ENCODE data around the gene ST3GAL5.

Gene ST3GAL5

DNA sequence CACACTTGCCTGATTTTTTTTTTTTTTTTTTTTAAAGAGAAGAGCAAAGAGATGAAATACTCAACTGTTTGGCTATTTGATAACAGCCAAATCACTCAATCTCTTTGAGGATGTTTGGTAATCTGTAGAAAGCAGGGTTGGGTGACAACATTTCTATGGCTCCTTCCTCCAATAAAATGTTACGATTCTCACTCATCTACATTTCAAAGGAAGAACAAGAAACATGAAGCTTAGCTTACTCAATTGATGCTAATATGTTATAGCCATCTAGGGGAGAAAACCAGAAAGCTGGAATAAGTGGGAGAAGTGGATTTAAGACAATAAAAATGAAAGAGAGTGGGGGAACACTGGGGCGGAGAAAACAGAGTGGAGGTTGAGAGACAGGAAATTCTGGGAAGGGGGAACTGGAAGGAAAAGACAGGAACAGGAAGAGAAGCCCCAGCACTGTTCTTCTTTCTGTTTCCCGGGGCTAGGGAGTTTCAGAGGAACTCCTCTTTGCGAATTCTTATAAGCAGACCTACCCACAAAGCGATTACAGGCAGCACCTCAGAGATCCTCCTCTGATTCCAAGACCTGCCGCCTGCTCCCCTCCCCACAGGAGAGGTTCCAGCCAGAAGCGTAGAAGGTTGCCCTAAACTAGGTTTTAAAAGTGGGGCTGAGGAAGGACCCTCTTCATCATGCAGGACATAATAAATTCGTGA is 13.3 kb downstream of the ST3GAL5 start:
- Histone ChIP-seq H3K27me3 (ENCODE audit: control insufficient read depth, insufficient read depth, low read length) (no peaks in the 10 kb centered on the region), H3K4me1 (ENCODE audit: control insufficient read depth, insufficient read depth, low read length) (peaks cover 4% of the 10 kb centered on the region; the same call in 1 of the 2 replicates), H3K36me3 (ENCODE audit: control insufficient read depth, insufficient read depth, low read length) (no peaks in the 10 kb centered on the region), H3K4me3 (ENCODE audit: low read depth, low read length) (no peak overlapping the region), H3K9ac (ENCODE audit: low read length) (no peak overlapping the region), H3K9me3 (ENCODE audit: control insufficient read depth, insufficient read depth, low read depth, low read length) (no peaks in the 10 kb centered on the region), H3K27ac (ENCODE audit: low read depth, low read length) (no peak overlapping the region)

DNA sequence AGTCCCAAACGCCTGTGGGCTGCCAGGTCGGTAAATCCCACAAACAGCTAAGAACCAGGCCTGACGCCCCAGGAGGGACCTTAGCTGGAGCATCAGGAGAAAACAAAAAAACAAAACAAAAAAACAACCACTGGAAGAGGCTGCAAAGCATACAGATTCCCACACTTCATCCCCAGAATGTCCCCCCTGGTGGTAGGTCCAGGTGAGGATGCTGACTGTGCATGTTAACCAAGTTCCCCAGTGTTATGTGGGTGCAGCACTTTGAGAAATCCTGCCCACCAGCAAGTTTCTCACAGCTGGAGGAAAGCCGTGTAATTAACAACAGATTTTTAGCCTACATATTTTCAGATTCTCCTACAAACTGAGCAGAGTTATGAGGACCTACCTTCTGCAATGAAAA is 15.1 kb downstream of the ST3GAL5 start:
- H3K27me3 ChIP-seq (ENCODE audit: control insufficient read depth, insufficient read depth, low read length): no peaks in the 10 kb centered on the region
- no peaks in the 10 kb centered on the region for H3K9me3 ChIP-seq (ENCODE audit: control insufficient read depth, insufficient read depth, low read depth, low read length)
- no peak overlapping the region for H3K27ac ChIP-seq (ENCODE audit: low read depth, low read length)
- no peak overlapping the region for H3K4me3 ChIP-seq (ENCODE audit: low read depth, low read length)
- H3K36me3 ChIP-seq (ENCODE audit: control insufficient read depth, insufficient read depth, low read length): no peaks in the 10 kb centered on the region
- peaks cover 4% of the 10 kb centered on the region; the same call in 1 of the 2 replicates for H3K4me1 ChIP-seq (ENCODE audit: control insufficient read depth, insufficient read depth, low read length)
- H3K9ac ChIP-seq (ENCODE audit: low read length): no peak overlapping the region

- H3K9ac ChIP-seq (ENCODE audit: low read length): no peak overlapping the region
- no peak overlapping the region for H3K27ac ChIP-seq (ENCODE audit: low read depth, low read length)
- no peaks in the 10 kb centered on the region for H3K27me3 ChIP-seq (ENCODE audit: control insufficient read depth, insufficient read depth, low read length)
- H3K4me3 ChIP-seq (ENCODE audit: low read depth, low read length): no peak overlapping the region
- H3K4me1 ChIP-seq (ENCODE audit: control insufficient read depth, insufficient read depth, low read length): peaks cover 4% of the 10 kb centered on the region; the same call in 1 of the 2 replicates
- no peaks in the 10 kb centered on the region for H3K9me3 ChIP-seq (ENCODE audit: control insufficient read depth, insufficient read depth, low read depth, low read length)
- no peaks in the 10 kb centered on the region for H3K36me3 ChIP-seq (ENCODE audit: control insufficient read depth, insufficient read depth, low read length)
Observed at GRCh38 chr2:85872536-85873161, 16.1 kb downstream of the ST3GAL5 start.

DNA sequence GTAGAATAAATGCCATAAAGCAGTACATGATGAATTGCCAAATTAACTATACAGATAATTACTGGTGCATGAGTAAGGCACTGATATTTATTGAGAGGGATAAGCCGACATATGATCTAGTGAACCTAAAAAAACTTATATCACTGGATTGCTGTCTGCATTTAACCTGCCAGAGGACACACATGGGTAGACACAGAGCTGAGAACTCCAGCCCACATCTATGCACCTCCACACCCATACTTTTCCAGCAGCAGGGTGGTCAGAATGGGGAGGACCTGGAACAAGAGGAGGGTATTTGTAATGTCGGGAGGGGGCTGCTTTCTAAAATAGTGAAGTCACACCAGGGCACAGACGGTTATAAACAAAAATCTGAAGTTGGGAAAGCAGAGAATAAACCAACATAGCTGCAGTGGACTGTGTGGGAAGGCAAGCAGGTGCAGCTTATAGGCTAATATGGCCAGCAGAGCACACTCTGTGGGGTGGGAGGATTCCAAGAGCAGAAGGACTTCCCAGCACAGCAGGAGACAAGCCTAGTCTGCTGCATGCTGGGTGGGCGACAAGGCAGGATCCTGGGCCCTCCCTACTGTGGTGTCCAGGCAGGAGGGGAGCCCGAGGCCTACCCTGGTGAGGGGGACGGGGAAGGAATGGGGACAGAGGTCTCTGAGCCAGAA is 17.2 kb downstream of the ST3GAL5 start:
- H3K9ac ChIP-seq (ENCODE audit: low read length): no peak overlapping the region
- no peak overlapping the region for H3K4me3 ChIP-seq (ENCODE audit: low read depth, low read length)
- no peaks in the 10 kb centered on the region for H3K36me3 ChIP-seq (ENCODE audit: control insufficient read depth, insufficient read depth, low read length)
- no peaks in the 10 kb centered on the region for H3K27me3 ChIP-seq (ENCODE audit: control insufficient read depth, insufficient read depth, low read length)
- H3K27ac ChIP-seq (ENCODE audit: low read depth, low read length): no peak overlapping the region
- H3K4me1 ChIP-seq (ENCODE audit: control insufficient read depth, insufficient read depth, low read length): peaks cover 4% of the 10 kb centered on the region; the same call in 1 of the 2 replicates
- no peaks in the 10 kb centered on the region for H3K9me3 ChIP-seq (ENCODE audit: control insufficient read depth, insufficient read depth, low read depth, low read length)

DNA sequence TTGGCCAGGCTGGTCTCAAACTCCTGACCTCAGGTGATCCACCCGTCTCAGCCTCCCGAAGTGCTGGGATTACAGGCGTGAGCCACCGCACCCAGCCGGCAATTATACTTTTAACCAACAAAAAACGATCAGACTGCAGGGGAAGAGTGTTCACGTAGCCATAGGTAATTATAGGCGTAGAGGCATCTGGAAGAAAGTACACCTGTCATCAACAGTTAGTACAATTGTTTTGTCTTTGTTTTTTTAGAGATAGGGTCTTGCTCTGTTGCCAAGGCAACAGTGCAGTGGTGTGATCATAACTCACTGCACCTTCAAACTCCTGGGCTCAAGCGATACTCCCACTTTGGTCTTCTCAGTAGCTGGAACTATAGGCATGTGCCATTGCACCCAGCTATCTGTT is 20.0 kb downstream of the ST3GAL5 start:
- Histone ChIP-seq H3K27ac (ENCODE audit: low read depth, low read length) (no peak overlapping the region), H3K27me3 (ENCODE audit: control insufficient read depth, insufficient read depth, low read length) (no peaks in the 10 kb centered on the region), H3K4me3 (ENCODE audit: low read depth, low read length) (no peak overlapping the region), H3K9ac (ENCODE audit: low read length) (no peak overlapping the region), H3K4me1 (ENCODE audit: control insufficient read depth, insufficient read depth, low read length) (no peaks in the 10 kb centered on the region), H3K36me3 (ENCODE audit: control insufficient read depth, insufficient read depth, low read length) (no peaks in the 10 kb centered on the region), H3K9me3 (ENCODE audit: control insufficient read depth, insufficient read depth, low read depth, low read length) (no peaks in the 10 kb centered on the region)

DNA sequence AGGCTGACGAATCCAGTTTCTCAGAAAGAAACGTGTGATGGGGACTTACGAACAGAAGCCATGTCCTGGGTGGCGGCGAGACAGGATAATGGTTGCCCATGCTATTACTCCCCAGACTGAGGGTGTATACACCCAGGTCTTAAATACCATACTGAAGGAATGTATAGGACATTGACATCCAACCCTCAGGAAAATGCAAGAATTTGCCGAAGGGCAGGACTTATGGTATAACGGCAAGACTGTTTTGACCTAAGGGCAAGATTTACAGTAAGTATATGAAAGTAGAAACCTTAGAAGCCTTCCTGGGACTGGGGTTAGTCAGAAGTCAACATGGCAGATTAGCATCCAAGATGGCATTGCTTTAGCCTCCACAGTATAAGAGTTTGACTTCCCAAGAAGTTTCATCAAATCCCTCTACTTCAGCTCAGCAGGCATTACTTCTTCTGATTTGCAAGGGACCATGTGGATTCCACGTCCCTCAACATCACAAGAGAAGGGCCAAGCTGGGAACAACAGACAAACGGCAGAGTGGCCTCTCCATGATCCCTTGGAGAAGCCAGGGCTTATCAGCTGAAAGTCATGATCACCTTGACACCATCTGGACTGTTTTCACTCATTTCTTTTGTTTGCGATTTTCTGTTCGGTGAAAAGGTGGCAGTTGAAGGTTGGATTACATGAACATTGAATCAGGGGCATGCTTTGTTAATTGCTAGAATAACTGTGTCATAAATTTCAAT is 21.1 kb downstream of the ST3GAL5 start:
- H3K27me3 ChIP-seq (ENCODE audit: control insufficient read depth, insufficient read depth, low read length): no peaks in the 10 kb centered on the region
- no peaks in the 10 kb centered on the region for H3K4me1 ChIP-seq (ENCODE audit: control insufficient read depth, insufficient read depth, low read length)
- no peak overlapping the region for H3K9ac ChIP-seq (ENCODE audit: low read length)
- H3K36me3 ChIP-seq (ENCODE audit: control insufficient read depth, insufficient read depth, low read length): no peaks in the 10 kb centered on the region
- no peak overlapping the region for H3K4me3 ChIP-seq (ENCODE audit: low read depth, low read length)
- H3K9me3 ChIP-seq (ENCODE audit: control insufficient read depth, insufficient read depth, low read depth, low read length): no peaks in the 10 kb centered on the region
- H3K27ac ChIP-seq (ENCODE audit: low read depth, low read length): no peak overlapping the region

DNA sequence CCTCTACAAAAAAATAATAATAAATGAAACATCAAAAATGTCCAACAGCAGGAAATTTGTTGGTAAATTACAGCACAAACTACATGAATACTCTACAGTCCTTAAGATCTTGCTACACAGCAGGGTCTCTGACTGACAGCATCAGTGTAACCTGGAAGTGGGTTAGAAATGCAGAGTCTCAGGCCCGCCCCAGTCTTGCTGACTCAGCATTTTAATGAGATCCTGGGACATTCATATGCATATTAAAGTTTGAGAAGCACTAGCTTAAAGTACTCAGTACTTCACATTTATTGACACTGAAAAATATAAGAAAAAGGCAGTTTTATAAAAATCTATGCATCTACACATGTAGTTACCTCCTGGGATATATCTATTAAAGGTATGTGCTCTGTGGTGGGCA is 21.7 kb downstream of the ST3GAL5 start:
- no peaks in the 10 kb centered on the region for H3K4me1 ChIP-seq (ENCODE audit: control insufficient read depth, insufficient read depth, low read length)
- H3K9me3 ChIP-seq (ENCODE audit: control insufficient read depth, insufficient read depth, low read depth, low read length): no peaks in the 10 kb centered on the region
- no peak overlapping the region for H3K9ac ChIP-seq (ENCODE audit: low read length)
- no peaks in the 10 kb centered on the region for H3K36me3 ChIP-seq (ENCODE audit: control insufficient read depth, insufficient read depth, low read length)
- H3K4me3 ChIP-seq (ENCODE audit: low read depth, low read length): no peak overlapping the region
- H3K27ac ChIP-seq (ENCODE audit: low read depth, low read length): no peak overlapping the region
- H3K27me3 ChIP-seq (ENCODE audit: control insufficient read depth, insufficient read depth, low read length): no peaks in the 10 kb centered on the region

DNA sequence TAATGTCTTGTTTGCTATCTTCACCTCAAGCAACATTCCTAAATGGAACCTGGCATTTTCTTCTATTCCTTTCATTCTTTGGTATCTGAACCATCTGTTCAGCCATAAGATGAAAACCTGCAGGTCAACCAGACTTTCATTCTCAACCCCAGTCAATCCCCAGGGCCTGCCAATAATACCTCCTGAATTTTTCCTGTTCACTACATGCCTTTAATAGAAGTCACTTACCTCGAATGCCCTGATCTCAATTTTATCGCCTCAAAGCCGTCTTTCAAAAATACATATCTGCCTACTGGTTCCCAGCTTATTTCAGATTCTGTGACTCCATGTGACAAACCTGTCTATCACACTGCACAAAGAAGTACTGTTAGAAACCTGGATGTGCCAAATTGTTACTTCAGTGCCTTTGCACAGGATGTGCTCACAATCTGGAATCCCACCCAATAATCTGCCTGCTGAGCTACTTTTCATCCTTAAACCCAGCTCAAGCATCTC is 22.6 kb downstream of the ST3GAL5 start:
- Histone ChIP-seq H3K4me1 (ENCODE audit: control insufficient read depth, insufficient read depth, low read length) (no peaks in the 10 kb centered on the region), H3K27me3 (ENCODE audit: control insufficient read depth, insufficient read depth, low read length) (no peaks in the 10 kb centered on the region), H3K9me3 (ENCODE audit: control insufficient read depth, insufficient read depth, low read depth, low read length) (no peaks in the 10 kb centered on the region), H3K9ac (ENCODE audit: low read length) (no peak overlapping the region), H3K36me3 (ENCODE audit: control insufficient read depth, insufficient read depth, low read length) (no peaks in the 10 kb centered on the region), H3K4me3 (ENCODE audit: low read depth, low read length) (no peak overlapping the region), H3K27ac (ENCODE audit: low read depth, low read length) (no peak overlapping the region)

DNA sequence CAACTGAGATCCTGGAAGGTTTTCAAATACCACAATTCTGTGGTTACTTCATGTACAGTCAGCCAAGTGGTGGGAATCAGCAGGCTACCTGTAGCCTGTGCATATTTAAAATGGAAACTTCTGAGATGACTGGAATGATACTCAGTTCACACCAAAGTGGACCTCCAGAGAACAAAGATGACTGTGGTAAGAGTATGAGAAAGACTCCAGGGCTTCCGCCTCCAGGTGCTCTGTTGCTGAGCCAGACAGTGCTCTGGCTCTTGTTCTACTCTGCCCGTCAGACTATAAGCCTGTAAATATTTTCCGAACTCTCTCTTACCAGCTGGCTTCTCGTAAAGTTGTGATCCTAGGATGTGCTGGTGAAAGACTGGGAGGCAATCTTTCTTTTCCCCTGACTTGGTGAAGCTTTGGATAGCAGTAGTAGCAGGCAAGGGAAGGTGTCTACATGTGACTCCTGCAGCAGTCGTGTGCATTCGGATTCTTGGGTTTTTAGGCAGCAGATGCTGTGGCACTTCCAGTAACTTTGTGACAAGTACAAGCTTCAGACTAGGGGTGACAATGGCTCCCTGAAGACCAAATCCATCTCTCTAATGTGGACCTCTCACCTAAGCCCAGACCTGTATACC is 23.1 kb downstream of the ST3GAL5 start:
- no peak overlapping the region for H3K9ac ChIP-seq (ENCODE audit: low read length)
- H3K9me3 ChIP-seq (ENCODE audit: control insufficient read depth, insufficient read depth, low read depth, low read length): no peaks in the 10 kb centered on the region
- H3K4me1 ChIP-seq (ENCODE audit: control insufficient read depth, insufficient read depth, low read length): no peaks in the 10 kb centered on the region
- no peak overlapping the region for H3K27ac ChIP-seq (ENCODE audit: low read depth, low read length)
- no peak overlapping the region for H3K4me3 ChIP-seq (ENCODE audit: low read depth, low read length)
- H3K27me3 ChIP-seq (ENCODE audit: control insufficient read depth, insufficient read depth, low read length): no peaks in the 10 kb centered on the region
- H3K36me3 ChIP-seq (ENCODE audit: control insufficient read depth, insufficient read depth, low read length): no peaks in the 10 kb centered on the region

- H3K4me1 ChIP-seq (ENCODE audit: control insufficient read depth, insufficient read depth, low read length): no peaks in the 10 kb centered on the region
- H3K4me3 ChIP-seq (ENCODE audit: low read depth, low read length): no peak overlapping the region
- H3K9ac ChIP-seq (ENCODE audit: low read length): no peak overlapping the region
- no peaks in the 10 kb centered on the region for H3K36me3 ChIP-seq (ENCODE audit: control insufficient read depth, insufficient read depth, low read length)
- no peaks in the 10 kb centered on the region for H3K27me3 ChIP-seq (ENCODE audit: control insufficient read depth, insufficient read depth, low read length)
- H3K9me3 ChIP-seq (ENCODE audit: control insufficient read depth, insufficient read depth, low read depth, low read length): no peaks in the 10 kb centered on the region
- no peak overlapping the region for H3K27ac ChIP-seq (ENCODE audit: low read depth, low read length)
Observed at GRCh38 chr2:85864654-85865053, 24.1 kb downstream of the ST3GAL5 start.

Data from HUES6 (cell line).